HepG2 (cell line): ENCODE measurements around the gene DSTN. TPM values are rescaled to one million over a fixed set of nuclear protein-coding genes. Genes with fewer than 3 reads are reported as not detected.

Experiments used
- ATAC-seq: fragments of 200-7000 bp; cut with Tn5 transposase; 3 replicates; pipeline ENCODE4 v1.9.1; 2020; ENCODE audit warnings: mild to moderate bottlenecking, moderate library complexity
- BruUV-seq: library from RNA; stranded (reverse); fragments of 400-500 nt; replicated peaks from 2 replicates; lab custom pipeline; 2021; lab: Mats Ljungman, UMichigan
- CTCF ChIA-PET: fragments of 300-600 bp; formaldehyde crosslinking; extraction: SDS; loops from one replicate; lab custom pipeline; 2021; ENCODE audit warnings: low total read pairs, inconsistent platforms, low intra/inter-chr PET ratio; lab: Yijun Ruan, JAX
- POLR2A ChIA-PET: fragments of 350-600 bp; sonication (Branson Sonifier 250); formaldehyde crosslinking; loops from one replicate; lab custom pipeline; 2020; ENCODE audit warnings: antibody characterized with exemption, inconsistent platforms; lab: Yijun Ruan, JAX
- DNase-seq: peaks from one replicate; pipeline ENCODE4 v3.0.0-alpha.2; 2015; ENCODE audit warnings: low spot score
- FAIRE-seq: peaks from 3 replicates; lab custom pipeline; 2011; peaks lifted over from hg19 to GRCh38; lab: Jason Lieb, UNC
- H2AFZ ChIP-seq: one replicate; pipeline ENCODE4 v1.6.1; 2011; ENCODE audit warnings: low read length, inconsistent platforms
- H3K27ac ChIP-seq: fragments of 300-600 bp; 3 replicates; pipeline ENCODE4 v1.8.0; 2011; ENCODE audit warnings: mixed run types, mild to moderate bottlenecking, mixed read lengths, low read length, inconsistent platforms; ENCODE audit not compliant: insufficient read depth; ENCODE audit errors: extremely low read length
- H3K27me3 ChIP-seq, 2 experiments: fragments of 200-600 bp in 1 of 2; 2 replicates in 1 of 2; 3 replicates in 1 of 2; pipeline versions ENCODE4 v1.6.0 to v1.8.0; 2011; ENCODE audit warnings: low read length in 2 of 2, mild to moderate bottlenecking in 2 of 2, moderate library complexity in 2 of 2, inconsistent platforms in 1 of 2; ENCODE audit not compliant: insufficient read depth in 2 of 2, control insufficient read depth in 1 of 2
- H3K36me3 ChIP-seq, 2 experiments: fragments of 200-600 bp in 1 of 2; replicated peaks in 1 of 2; 2 replicates in 1 of 2; 3 replicates in 1 of 2; pipeline versions ENCODE4 v1.5.1 to v1.8.0; 2011; ENCODE audit warnings: low read length in 2 of 2, inconsistent platforms in 1 of 2; ENCODE audit not compliant: insufficient read depth in 2 of 2, control insufficient read depth in 1 of 2
- H3K4me1 ChIP-seq: 2 replicates; pipeline ENCODE4 v1.5.1; 2012; ENCODE audit warnings: low read length, inconsistent platforms; ENCODE audit not compliant: insufficient read depth
- H3K4me2 ChIP-seq: 2 replicates; pipeline ENCODE4 v1.6.0; 2011; ENCODE audit warnings: low read depth, low read length, inconsistent platforms
- H3K4me3 ChIP-seq, 3 experiments: fragments of 200-600 bp in 1 of 3; sonication (generic), shearing (Covaris generic) in 1 of 3; replicated peaks in 1 of 3; 2 replicates each; pipeline ENCODE4 v1.5.1; 2011 to 2016; ENCODE audit warnings: low read length in 3 of 3, inconsistent platforms in 2 of 3, low read depth in 2 of 3, mild to moderate bottlenecking in 2 of 3, control low read depth in 1 of 3, mixed read lengths in 1 of 3; ENCODE audit not compliant: insufficient read depth in 1 of 3
- H3K79me2 ChIP-seq: one replicate; pipeline ENCODE4 v1.6.1; 2011; ENCODE audit warnings: low read length, inconsistent platforms; ENCODE audit not compliant: insufficient read depth
- H3K9ac ChIP-seq: 2 replicates; pipeline ENCODE4 v1.6.0; 2011; ENCODE audit warnings: mild to moderate bottlenecking, low read depth, low read length, inconsistent platforms; ENCODE audit not compliant: insufficient read depth
- H3K9me3 ChIP-seq: 2 replicates; pipeline ENCODE4 v1.5.1; 2012; ENCODE audit warnings: mild to moderate bottlenecking, low read length
- H4K20me1 ChIP-seq: 2 replicates; pipeline ENCODE4 v1.6.0; 2011; ENCODE audit warnings: inconsistent platforms, mild to moderate bottlenecking, low read length, moderate library complexity; ENCODE audit not compliant: insufficient read depth
- AGO2 ChIP-seq: fragments of 200-400 bp; formaldehyde crosslinking; optimal IDR thresholded peaks from 2 replicates; pipeline ENCODE3; 2017; ENCODE audit warnings: mild to moderate bottlenecking, low read depth, low read length, moderate library complexity
- ARNTL ChIP-seq: sonication (generic); formaldehyde crosslinking; IDR thresholded peaks from 2 replicates; pipeline ENCODE4 v1.4.0; 2020; ENCODE audit warnings: mild to moderate bottlenecking, missing genetic modification reagents
- ATF7-NPFF ChIP-seq: sonication (generic); formaldehyde crosslinking; IDR thresholded peaks from 2 replicates; pipeline ENCODE4 v1.8.1; 2023; ENCODE audit warnings: mild to moderate bottlenecking, low read depth, missing genetic modification reagents, moderate library complexity
- EED ChIP-seq: sonication (generic); formaldehyde crosslinking; IDR thresholded peaks from 2 replicates; pipeline ENCODE4 v1.5.0; 2020; ENCODE audit warnings: mild to moderate bottlenecking, missing genetic modification reagents
- NFIC ChIP-seq: IDR thresholded peaks from 2 replicates; pipeline ENCODE4 v1.6.1; 2012; ENCODE audit warnings: mild to moderate bottlenecking, low read length, inconsistent platforms
- PRPF4 ChIP-seq: fragments of 200-400 bp; formaldehyde crosslinking; IDR thresholded peaks from 2 replicates; pipeline ENCODE4 v1.6.1; 2016; ENCODE audit warnings: low read length, low read depth; ENCODE audit not compliant: poor library complexity, severe bottlenecking
- SETDB1 ChIP-seq: sonication (generic); formaldehyde crosslinking; IDR thresholded peaks from 2 replicates; pipeline ENCODE4 v1.5.1; 2020; ENCODE audit warnings: missing genetic modification reagents, mild to moderate bottlenecking, borderline replicate concordance
- SIX4 ChIP-seq: sonication (generic); formaldehyde crosslinking; IDR thresholded peaks from 2 replicates; pipeline ENCODE4 v1.4.0; 2020; ENCODE audit warnings: missing genetic modification reagents
- SSRP1 ChIP-seq: IDR thresholded peaks from 2 replicates; pipeline ENCODE4 v1.6.1; 2016; ENCODE audit warnings: control low read depth
- TGIF2 ChIP-seq: IDR thresholded peaks from 2 replicates; pipeline ENCODE4 v1.6.1; 2016; ENCODE audit warnings: control low read depth, missing compliant biosample characterization
- ZFP62 ChIP-seq: sonication (generic); formaldehyde crosslinking; IDR thresholded peaks from 2 replicates; pipeline ENCODE4 v1.4.0; 2020; ENCODE audit warnings: missing genetic modification reagents
- ZNF20 ChIP-seq: sonication (generic); formaldehyde crosslinking; IDR thresholded peaks from 2 replicates; pipeline ENCODE4 v1.4.0; 2020; ENCODE audit warnings: mild to moderate bottlenecking, moderate library complexity, missing genetic modification reagents
- ZNF263 ChIP-seq: sonication (generic); formaldehyde crosslinking; IDR thresholded peaks from 2 replicates; pipeline ENCODE4 v1.4.0; 2020; ENCODE audit warnings: missing genetic modification reagents
- ZNF776 ChIP-seq: sonication (generic); formaldehyde crosslinking; IDR thresholded peaks from 2 replicates; pipeline ENCODE4 v1.4.0; 2020; ENCODE audit warnings: mild to moderate bottlenecking, missing genetic modification reagents
- WGBS: methylation state at CpG from one replicate; pipeline ENCODE4 v1.1.6; 2017; ENCODE audit warnings: low lambda C conversion rate; 5-methylcytosine and 5-hydroxymethylcytosine counted together
- in situ Hi-C: cut with HindIII; loops from 2 replicates; pipeline ENCODE4 v1.10.0; 2017; ENCODE audit warnings: low pct_unique_long_range_greater_than_20kb; ENCODE audit not compliant: extremely low pct_ligation_motif_present
- intact Hi-C: fragments of 100-400 bp; cut with micrococcal nuclease; formaldehyde crosslinking; loops from one replicate; pipeline ENCODE4 v1.10.0; 2022; ENCODE audit not compliant: unreplicated experiment
- polyA plus RNA-seq, 8 experiments: library from polyadenylated mRNA; depleted of rRNA in 3 of 8; stranded (reverse) in 7 of 8; unstranded in 1 of 8; fragments of >200 nt; fragmentation: Illumina TruSeq in 4 of 8; extraction: Trizol in 4 of 8; gene quantifications; 2 replicates each; pipeline versions ENCODE4 v1.2.1 to v1.2.3, GENCODE V29; 2011 to 2016; ENCODE audit warnings: low read depth in 4 of 8, missing spikeins in 1 of 8, mixed read lengths in 1 of 8; ENCODE audit not compliant: insufficient read depth in 1 of 8
- total RNA-seq, 5 experiments: library from RNA; depleted of rRNA; stranded (reverse); fragments of >200 nt; fragmentation: Illumina TruSeq; extraction: Trizol; gene quantifications; 2 replicates each; pipeline ENCODE4 v1.2.3, GENCODE V29; 2016; ENCODE audit warnings: low read depth in 1 of 5
- TF ChIP-seq, protein P1 (sequence below): IDR thresholded peaks from 2 replicates; pipeline ENCODE4 v1.6.1; 2016; ENCODE audit warnings: low read depth, missing genetic modification reagents, missing compliant biosample characterization
- TF ChIP-seq, protein P2 (sequence below): sonication (generic); formaldehyde crosslinking; IDR thresholded peaks from 2 replicates; pipeline ENCODE4 v1.5.1; 2020; ENCODE audit warnings: mild to moderate bottlenecking, missing genetic modification reagents, moderate library complexity

The DSTN gene
- total and polyA plus RNA-seq, 2 of the 13 experiments (the other 11 are each of a cell fraction or from before 2014, with no cell fraction given), result 27.6 to 106 TPM

DNA sequence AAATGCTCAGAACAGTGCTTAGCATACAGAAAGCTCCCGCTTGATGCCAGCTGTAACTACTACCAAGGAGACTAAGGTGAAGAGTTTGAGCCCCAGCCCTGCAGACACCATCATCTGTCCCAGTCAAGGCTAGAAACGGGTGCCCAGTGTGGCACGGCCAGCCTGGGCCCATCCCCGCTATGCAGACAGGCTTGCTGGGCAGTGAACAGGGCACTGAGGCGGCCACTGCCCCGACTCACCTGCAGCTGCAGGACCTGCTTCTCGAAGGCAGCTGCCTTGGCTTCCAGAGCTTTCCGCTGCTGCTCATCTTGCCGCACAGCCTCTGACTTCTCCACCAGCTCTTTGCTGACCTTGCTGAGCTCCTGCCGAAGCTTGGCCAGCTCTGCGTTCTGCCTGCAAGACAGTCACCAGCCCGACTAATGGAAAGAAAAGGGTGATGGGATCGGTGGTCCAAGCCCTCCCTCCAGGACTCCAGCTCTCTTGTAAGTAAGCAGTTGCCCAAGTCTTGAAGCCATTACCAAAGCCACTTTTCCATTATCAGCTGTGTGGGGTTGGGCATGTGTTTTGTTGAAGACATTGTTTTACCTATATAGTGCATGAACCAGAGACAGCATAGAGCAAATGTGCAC is 63.5 kb downstream of the DSTN start:
- in situ Hi-C loops (no loop called here), intact Hi-C loops (no loop called here)
- WGBS, result 97% methylated on average over 13 of the region's 13 CpGs
- DNase-seq (no peak), FAIRE-seq (no peak), ATAC-seq (no peak)
- BruUV-seq, result no TSS peak
- Histone ChIP-seq H3K4me3 (no peak overlapping the region), H3K36me3 (peaks cover 94 to 100% of the 10 kb centered on the region in 2 experiments), H3K79me2 (peaks cover 5% of the 10 kb centered on the region), H4K20me1 (peaks cover 27% of the 10 kb centered on the region; the same call in 1 of the 2 replicates), H3K4me1 (peaks cover 11% of the 10 kb centered on the region), H3K9ac (no peak overlapping the region), H3K4me2 (no peak overlapping the region), H3K27me3 (no peaks in the 10 kb centered on the region), H2AFZ (no peak overlapping the region), H3K9me3 (no peaks in the 10 kb centered on the region), H3K27ac (no peak overlapping the region)
- ChIA-PET CTCF (no interaction called here), POLR2A (interaction anchor here (1.6 kb wide), 1 partner anchor 13 kb away, joined by 5 read pairs; no protein-coding TSS in a partner anchor)
- TF ChIP-seq AGO2 (peak; percentile 62), ATF7-NPFF (CRISPR knock-in tag) (no peak), SSRP1 (CRISPR knock-in tag) (no peak), ARNTL (CRISPR knock-in tag) (no peak), ZNF776 (CRISPR knock-in tag) (0 out of 2 replicates have a peak, but pooled peaks have one; percentile 45), ZFP62 (CRISPR knock-in tag) (0 out of 2 replicates have a peak, but pooled peaks have one; percentile 69), ZNF20 (CRISPR knock-in tag) (no peak), NFIC (no peak), ZNF263 (CRISPR knock-in tag) (no peak), SIX4 (CRISPR knock-in tag) (no peak), EED (CRISPR knock-in tag) (no peak), PRPF4 (no peak), SETDB1 (CRISPR knock-in tag) (no peak), TGIF2 (CRISPR knock-in tag) (no peak)
- TF ChIP-seq, protein P1, sequence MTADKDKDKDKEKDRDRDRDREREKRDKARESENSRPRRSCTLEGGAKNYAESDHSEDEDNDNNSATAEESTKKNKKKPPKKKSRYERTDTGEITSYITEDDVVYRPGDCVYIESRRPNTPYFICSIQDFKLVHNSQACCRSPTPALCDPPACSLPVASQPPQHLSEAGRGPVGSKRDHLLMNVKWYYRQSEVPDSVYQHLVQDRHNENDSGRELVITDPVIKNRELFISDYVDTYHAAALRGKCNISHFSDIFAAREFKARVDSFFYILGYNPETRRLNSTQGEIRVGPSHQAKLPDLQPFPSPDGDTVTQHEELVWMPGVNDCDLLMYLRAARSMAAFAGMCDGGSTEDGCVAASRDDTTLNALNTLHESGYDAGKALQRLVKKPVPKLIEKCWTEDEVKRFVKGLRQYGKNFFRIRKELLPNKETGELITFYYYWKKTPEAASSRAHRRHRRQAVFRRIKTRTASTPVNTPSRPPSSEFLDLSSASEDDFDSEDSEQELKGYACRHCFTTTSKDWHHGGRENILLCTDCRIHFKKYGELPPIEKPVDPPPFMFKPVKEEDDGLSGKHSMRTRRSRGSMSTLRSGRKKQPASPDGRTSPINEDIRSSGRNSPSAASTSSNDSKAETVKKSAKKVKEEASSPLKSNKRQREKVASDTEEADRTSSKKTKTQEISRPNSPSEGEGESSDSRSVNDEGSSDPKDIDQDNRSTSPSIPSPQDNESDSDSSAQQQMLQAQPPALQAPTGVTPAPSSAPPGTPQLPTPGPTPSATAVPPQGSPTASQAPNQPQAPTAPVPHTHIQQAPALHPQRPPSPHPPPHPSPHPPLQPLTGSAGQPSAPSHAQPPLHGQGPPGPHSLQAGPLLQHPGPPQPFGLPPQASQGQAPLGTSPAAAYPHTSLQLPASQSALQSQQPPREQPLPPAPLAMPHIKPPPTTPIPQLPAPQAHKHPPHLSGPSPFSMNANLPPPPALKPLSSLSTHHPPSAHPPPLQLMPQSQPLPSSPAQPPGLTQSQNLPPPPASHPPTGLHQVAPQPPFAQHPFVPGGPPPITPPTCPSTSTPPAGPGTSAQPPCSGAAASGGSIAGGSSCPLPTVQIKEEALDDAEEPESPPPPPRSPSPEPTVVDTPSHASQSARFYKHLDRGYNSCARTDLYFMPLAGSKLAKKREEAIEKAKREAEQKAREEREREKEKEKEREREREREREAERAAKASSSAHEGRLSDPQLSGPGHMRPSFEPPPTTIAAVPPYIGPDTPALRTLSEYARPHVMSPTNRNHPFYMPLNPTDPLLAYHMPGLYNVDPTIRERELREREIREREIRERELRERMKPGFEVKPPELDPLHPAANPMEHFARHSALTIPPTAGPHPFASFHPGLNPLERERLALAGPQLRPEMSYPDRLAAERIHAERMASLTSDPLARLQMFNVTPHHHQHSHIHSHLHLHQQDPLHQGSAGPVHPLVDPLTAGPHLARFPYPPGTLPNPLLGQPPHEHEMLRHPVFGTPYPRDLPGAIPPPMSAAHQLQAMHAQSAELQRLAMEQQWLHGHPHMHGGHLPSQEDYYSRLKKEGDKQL (CRISPR knock-in tag), result no peak
- TF ChIP-seq, protein P2, sequence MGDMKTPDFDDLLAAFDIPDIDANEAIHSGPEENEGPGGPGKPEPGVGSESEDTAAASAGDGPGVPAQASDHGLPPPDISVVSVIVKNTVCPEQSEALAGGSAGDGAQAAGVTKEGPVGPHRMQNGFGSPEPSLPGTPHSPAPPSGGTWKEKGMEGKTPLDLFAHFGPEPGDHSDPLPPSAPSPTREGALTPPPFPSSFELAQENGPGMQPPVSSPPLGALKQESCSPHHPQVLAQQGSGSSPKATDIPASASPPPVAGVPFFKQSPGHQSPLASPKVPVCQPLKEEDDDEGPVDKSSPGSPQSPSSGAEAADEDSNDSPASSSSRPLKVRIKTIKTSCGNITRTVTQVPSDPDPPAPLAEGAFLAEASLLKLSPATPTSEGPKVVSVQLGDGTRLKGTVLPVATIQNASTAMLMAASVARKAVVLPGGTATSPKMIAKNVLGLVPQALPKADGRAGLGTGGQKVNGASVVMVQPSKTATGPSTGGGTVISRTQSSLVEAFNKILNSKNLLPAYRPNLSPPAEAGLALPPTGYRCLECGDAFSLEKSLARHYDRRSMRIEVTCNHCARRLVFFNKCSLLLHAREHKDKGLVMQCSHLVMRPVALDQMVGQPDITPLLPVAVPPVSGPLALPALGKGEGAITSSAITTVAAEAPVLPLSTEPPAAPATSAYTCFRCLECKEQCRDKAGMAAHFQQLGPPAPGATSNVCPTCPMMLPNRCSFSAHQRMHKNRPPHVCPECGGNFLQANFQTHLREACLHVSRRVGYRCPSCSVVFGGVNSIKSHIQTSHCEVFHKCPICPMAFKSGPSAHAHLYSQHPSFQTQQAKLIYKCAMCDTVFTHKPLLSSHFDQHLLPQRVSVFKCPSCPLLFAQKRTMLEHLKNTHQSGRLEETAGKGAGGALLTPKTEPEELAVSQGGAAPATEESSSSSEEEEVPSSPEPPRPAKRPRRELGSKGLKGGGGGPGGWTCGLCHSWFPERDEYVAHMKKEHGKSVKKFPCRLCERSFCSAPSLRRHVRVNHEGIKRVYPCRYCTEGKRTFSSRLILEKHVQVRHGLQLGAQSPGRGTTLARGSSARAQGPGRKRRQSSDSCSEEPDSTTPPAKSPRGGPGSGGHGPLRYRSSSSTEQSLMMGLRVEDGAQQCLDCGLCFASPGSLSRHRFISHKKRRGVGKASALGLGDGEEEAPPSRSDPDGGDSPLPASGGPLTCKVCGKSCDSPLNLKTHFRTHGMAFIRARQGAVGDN, result 0 out of 2 replicates have a peak, but pooled peaks have one; percentile 19
